ENCODE data around the gene FADS2.

- TF ChIP-seq REST (IDR thresholded peaks at IDR 0.05) = no peak
- no peak for TF ChIP-seq ZNF302 (CRISPR knock-in tag; IDR thresholded peaks at IDR 0.05)
- no peak for TF ChIP-seq CEBPB (IDR thresholded peaks at IDR 0.05)
- TF ChIP-seq CTCF (IDR thresholded peaks at IDR 0.05) = no peak
- TF ChIP-seq MYC (IDR thresholded peaks at IDR 0.05; ENCODE audit: borderline replicate concordance, low read length) = no peak
Observed at GRCh38 chr11:61879152-61879551, 51.1 kb downstream of the FADS2 start.

Measured in A549 (cell line).